OCI-LY1 (cell line): ENCODE measurements around the gene LRRC8B.
A peak's percentile ranks its signal among the peaks of the same experiment; 100 is the strongest.

ENCODE experiments used
- H2AFZ ChIP-seq: fragments of 200-600 bp; sonication (generic), shearing (Covaris generic); 2 replicates; pipeline ENCODE4 v1.6.0; 2014; ENCODE audit warnings: antibody characterized with exemption, mild to moderate bottlenecking, low read length
- H3F3A ChIP-seq: fragments of 200-600 bp; sonication (generic), shearing (Covaris generic); 2 replicates; pipeline ENCODE4 v1.6.0; 2014; ENCODE audit warnings: mild to moderate bottlenecking, antibody characterized with exemption, low read length, moderate library complexity; ENCODE audit not compliant: insufficient read depth
- H3K27ac ChIP-seq: fragments of 200-600 bp; sonication (generic); 2 replicates; pipeline ENCODE4 v1.5.1; 2014; ENCODE audit warnings: low read length, mixed run types, mild to moderate bottlenecking, low read depth; ENCODE audit not compliant: poor library complexity, severe bottlenecking
- H3K27me3 ChIP-seq: fragments of 200-600 bp; sonication (generic); 2 replicates; pipeline ENCODE4 v1.6.0; 2014; ENCODE audit warnings: antibody characterized with exemption, mild to moderate bottlenecking, low read length, moderate library complexity; ENCODE audit not compliant: insufficient read depth
- H3K36me3 ChIP-seq: fragments of 200-600 bp; sonication (generic); 2 replicates; pipeline ENCODE4 v1.6.1; 2014; ENCODE audit warnings: mild to moderate bottlenecking, antibody characterized with exemption, low read length, moderate library complexity, mixed read lengths; ENCODE audit not compliant: insufficient read depth
- H3K4me1 ChIP-seq: fragments of 200-600 bp; sonication (generic); 2 replicates; pipeline ENCODE4 v1.5.1; 2014; ENCODE audit warnings: mild to moderate bottlenecking, low read length, moderate library complexity; ENCODE audit not compliant: insufficient read depth, severe bottlenecking
- H3K4me2 ChIP-seq: fragments of 200-600 bp; sonication (generic), shearing (Covaris generic); 2 replicates; pipeline ENCODE4 v1.6.1; 2014; ENCODE audit warnings: low read length
- H3K4me3 ChIP-seq: fragments of 200-600 bp; sonication (generic); 2 replicates; pipeline ENCODE4 v1.5.1; 2014; ENCODE audit warnings: low read length, low read depth, mild to moderate bottlenecking, mixed read lengths; ENCODE audit not compliant: poor library complexity, severe bottlenecking
- H3K79me2 ChIP-seq: fragments of 200-600 bp; shearing (Covaris generic); 2 replicates; pipeline ENCODE4 v1.6.1; 2016; ENCODE audit warnings: mixed run types, low read length, mixed read lengths; ENCODE audit not compliant: insufficient read depth
- H3K9ac ChIP-seq: fragments of 200-600 bp; sonication (generic), shearing (Covaris generic); 2 replicates; pipeline ENCODE4 v1.6.1; 2014; ENCODE audit warnings: mild to moderate bottlenecking, low read length, mixed read lengths
- H3K9me2 ChIP-seq: fragments of 200-600 bp; sonication (generic), shearing (Covaris generic); 2 replicates; pipeline ENCODE4 v1.6.1; 2014; ENCODE audit warnings: low read depth, mild to moderate bottlenecking, low read length, mixed read lengths
- H3K9me3 ChIP-seq: fragments of 200-600 bp; shearing (Covaris generic); 2 replicates; pipeline ENCODE4 v1.6.1; 2014; ENCODE audit warnings: low read length, mixed read lengths
- H4K20me1 ChIP-seq: fragments of 200-600 bp; sonication (generic), shearing (Covaris generic); 2 replicates; pipeline ENCODE4 v1.6.0; 2016; ENCODE audit warnings: mild to moderate bottlenecking, low read length; ENCODE audit not compliant: insufficient read depth
- CTCF ChIP-seq: fragments of 200-600 bp; sonication (generic), shearing (Covaris generic); IDR thresholded peaks from 2 replicates; pipeline ENCODE4 v1.5.1; 2017; ENCODE audit warnings: mild to moderate bottlenecking, antibody characterized with exemption, low read length, moderate library complexity, mixed read lengths
- EZH2 ChIP-seq: fragments of 200-600 bp; sonication (generic), shearing (Covaris generic); IDR thresholded peaks from 2 replicates; pipeline ENCODE4 v1.8.0; 2017; ENCODE audit warnings: borderline replicate concordance, mixed run types, mild to moderate bottlenecking, antibody characterized with exemption, low read length, moderate library complexity, mixed read lengths

The LRRC8B gene

GRCh38 chr1:89524369-89525168 lies at the start of gene LRRC8B:
LRRC8B (plus strand) TSS chr1:89524829; CDS start chr1:89582651, 57,822 bp downstream.
- Histone ChIP-seq H3K4me2 (peak within 1 kb of the TSS; percentile 79), H3K79me2 (peaks cover 37% of the 10 kb centered on the region), H3K4me3 (peak within 1 kb of the TSS; percentile 72), H3K9me3 (peaks cover 4% of the 10 kb centered on the region; the same call in 1 of the 2 replicates), H3F3A (no peaks in the 10 kb centered on the region; the same call in 1 of the 2 replicates), H3K9me2 (no peaks in the 10 kb centered on the region), H2AFZ (no peak within 1 kb of the TSS), H3K36me3 (peaks cover 14% of the 10 kb centered on the region; the same call in 1 of the 2 replicates), H3K9ac (peak within 1 kb of the TSS; percentile 69), H4K20me1 (no peaks in the 10 kb centered on the region), H3K4me1 (peaks cover 39% of the 10 kb centered on the region), H3K27ac (peak within 1 kb of the TSS; percentile 77), H3K27me3 (no peaks in the 10 kb centered on the region)
- no peak for TF ChIP-seq EZH2
- TF ChIP-seq CTCF: no peak

- Histone ChIP-seq H2AFZ (no peak overlapping the region), H3K9ac (no peak overlapping the region), H3K27me3 (no peaks in the 10 kb centered on the region), H3K9me2 (no peaks in the 10 kb centered on the region), H3K27ac (no peak overlapping the region), H3K4me3 (no peak overlapping the region), H3K4me2 (no peak overlapping the region), H4K20me1 (no peaks in the 10 kb centered on the region), H3K9me3 (no peaks in the 10 kb centered on the region), H3F3A (no peaks in the 10 kb centered on the region), H3K4me1 (no peaks in the 10 kb centered on the region), H3K36me3 (no peaks in the 10 kb centered on the region), H3K79me2 (no peaks in the 10 kb centered on the region)
- no peak for TF ChIP-seq CTCF
- no peak for TF ChIP-seq EZH2
Measured at GRCh38 chr1:89475269-89475668, 49.4 kb upstream of the LRRC8B start.

DNA sequence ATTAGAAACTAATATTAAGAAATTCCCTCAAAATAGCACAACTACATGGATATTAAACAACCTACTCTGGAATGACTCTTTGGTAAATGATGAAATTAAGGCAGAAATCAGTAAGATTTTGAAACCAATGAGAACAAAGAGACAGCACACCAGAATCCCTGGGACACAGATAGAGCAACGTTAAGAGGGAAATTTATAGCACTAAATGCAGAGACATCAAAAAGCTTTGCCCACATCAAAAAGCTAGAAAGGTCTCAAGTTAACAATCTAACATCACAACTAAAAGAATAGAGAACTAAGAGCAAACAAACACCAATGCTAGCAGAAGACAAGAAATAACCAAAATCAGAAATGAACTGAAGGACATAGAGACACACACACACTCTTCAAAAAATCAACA lies 48.6 kb upstream of the LRRC8B start:
- no peaks in the 10 kb centered on the region for H3K79me2 ChIP-seq
- no peaks in the 10 kb centered on the region for H3K27me3 ChIP-seq
- H3K4me2 ChIP-seq: no peak overlapping the region
- no peaks in the 10 kb centered on the region for H3K9me3 ChIP-seq
- no peak overlapping the region for H3K27ac ChIP-seq
- H2AFZ ChIP-seq: no peak overlapping the region
- H3K9me2 ChIP-seq: no peaks in the 10 kb centered on the region
- H4K20me1 ChIP-seq: no peaks in the 10 kb centered on the region
- H3K4me3 ChIP-seq: no peak overlapping the region
- no peaks in the 10 kb centered on the region for H3K36me3 ChIP-seq
- no peaks in the 10 kb centered on the region for H3F3A ChIP-seq
- H3K4me1 ChIP-seq: no peaks in the 10 kb centered on the region
- H3K9ac ChIP-seq: no peak overlapping the region
- TF ChIP-seq CTCF (no peak), EZH2 (no peak)
